ENCODE results near the gene APLN. TPM values are rescaled to one million over a fixed set of nuclear protein-coding genes. Genes with fewer than 3 reads are reported as not detected.

APLN gene
- total RNA-seq, 4 donors from 2014 or later, result 0.13 to 0.38 (median 0.29) TPM

DNA sequence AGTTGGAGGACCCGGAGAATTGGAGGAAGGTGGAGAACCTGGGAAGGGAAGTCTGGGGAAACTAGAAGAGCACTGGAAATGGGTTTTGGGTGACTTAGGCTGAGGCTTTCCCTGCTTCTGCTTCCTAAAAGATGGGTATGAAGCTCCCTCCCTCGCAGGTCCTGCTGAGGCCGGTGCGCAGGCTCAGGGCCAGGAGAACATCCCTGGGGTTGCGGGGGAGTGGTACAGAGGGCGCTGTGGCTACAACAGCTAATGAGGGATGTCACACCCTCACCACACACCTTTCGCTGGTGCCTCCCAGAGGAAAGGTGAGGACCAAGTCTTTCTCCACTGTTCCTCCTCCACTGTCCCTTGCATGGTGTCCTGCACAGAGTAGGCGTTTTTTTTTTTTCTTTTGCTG is 15.8 kb downstream of the APLN start:
- no peaks in the 10 kb centered on the region for H3K36me3 ChIP-seq
- 69% methylated on average over 8 of the region's 8 CpGs for WGBS
- TF ChIP-seq POLR2A (IDR thresholded peaks at IDR 0.05), result no peak
- TF ChIP-seq EP300 (IDR thresholded peaks at IDR 0.05), result no peak
- TF ChIP-seq, protein P1, sequence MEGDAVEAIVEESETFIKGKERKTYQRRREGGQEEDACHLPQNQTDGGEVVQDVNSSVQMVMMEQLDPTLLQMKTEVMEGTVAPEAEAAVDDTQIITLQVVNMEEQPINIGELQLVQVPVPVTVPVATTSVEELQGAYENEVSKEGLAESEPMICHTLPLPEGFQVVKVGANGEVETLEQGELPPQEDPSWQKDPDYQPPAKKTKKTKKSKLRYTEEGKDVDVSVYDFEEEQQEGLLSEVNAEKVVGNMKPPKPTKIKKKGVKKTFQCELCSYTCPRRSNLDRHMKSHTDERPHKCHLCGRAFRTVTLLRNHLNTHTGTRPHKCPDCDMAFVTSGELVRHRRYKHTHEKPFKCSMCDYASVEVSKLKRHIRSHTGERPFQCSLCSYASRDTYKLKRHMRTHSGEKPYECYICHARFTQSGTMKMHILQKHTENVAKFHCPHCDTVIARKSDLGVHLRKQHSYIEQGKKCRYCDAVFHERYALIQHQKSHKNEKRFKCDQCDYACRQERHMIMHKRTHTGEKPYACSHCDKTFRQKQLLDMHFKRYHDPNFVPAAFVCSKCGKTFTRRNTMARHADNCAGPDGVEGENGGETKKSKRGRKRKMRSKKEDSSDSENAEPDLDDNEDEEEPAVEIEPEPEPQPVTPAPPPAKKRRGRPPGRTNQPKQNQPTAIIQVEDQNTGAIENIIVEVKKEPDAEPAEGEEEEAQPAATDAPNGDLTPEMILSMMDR (IDR thresholded peaks at IDR 0.05), result no peak
- no peak for TF ChIP-seq POLR2AphosphoS5 (IDR thresholded peaks at IDR 0.05)
- H3K9me3 ChIP-seq, result no peaks in the 10 kb centered on the region
- H3K4me3 ChIP-seq, result no peak overlapping the region
- H3K27ac ChIP-seq, result no peak overlapping the region
- DNase-seq (ENCODE audit: low spot score in 2 of 2), result no peak
- no peaks in the 10 kb centered on the region for H3K27me3 ChIP-seq
- no peaks in the 10 kb centered on the region for H3K4me1 ChIP-seq

DNA sequence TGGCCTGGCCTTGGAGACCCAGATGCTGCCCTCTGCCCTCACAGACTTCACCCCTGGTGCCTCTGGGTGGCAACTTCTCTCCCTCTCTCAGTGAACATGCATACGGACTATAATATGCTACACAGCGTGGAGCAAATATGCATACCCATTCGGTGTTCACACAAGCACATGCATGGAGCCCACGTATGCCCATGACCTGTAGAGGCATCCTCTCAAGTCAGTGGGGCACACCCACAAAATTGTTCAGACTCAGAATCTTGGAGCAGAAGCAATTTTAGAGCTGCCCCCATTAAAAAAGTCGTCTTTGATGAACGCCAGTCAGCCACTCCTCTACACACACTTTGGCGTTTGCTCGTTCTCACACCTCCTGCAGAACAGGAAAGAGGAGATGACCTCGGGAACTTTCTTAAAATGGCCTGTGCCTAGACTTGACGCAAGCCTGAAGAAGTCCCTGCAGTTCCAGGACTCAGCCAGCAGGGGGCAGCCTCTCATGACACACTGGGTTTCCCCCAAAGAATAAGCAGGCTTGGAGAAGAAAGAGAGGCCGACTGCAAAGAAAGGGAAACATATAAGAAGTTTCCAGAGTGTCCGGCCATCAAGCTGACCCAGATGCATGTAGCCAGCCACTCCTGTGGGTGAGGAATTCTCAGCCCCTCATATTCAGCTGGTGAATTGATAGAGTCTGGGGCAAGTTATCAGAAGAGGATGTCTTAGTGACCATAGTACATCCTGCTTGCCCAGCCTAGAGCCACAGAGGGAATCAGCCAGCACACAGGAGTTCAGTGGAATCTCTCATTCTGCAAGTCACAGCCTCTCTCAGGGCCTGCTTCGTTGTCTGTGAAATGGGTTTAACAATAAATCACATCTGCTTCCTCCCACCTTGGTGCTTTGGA is 17.3 kb downstream of the APLN start:
- no peaks in the 10 kb centered on the region for H3K36me3 ChIP-seq
- H3K27me3 ChIP-seq, result no peaks in the 10 kb centered on the region
- peak in 1 of 2 donors; percentile 80 for DNase-seq (ENCODE audit: low spot score in 2 of 2)
- H3K4me1 ChIP-seq, result no peaks in the 10 kb centered on the region
- no peak overlapping the region for H3K4me3 ChIP-seq
- 28% methylated on average over 12 of the region's 13 CpGs for WGBS
- no peaks in the 10 kb centered on the region for H3K9me3 ChIP-seq
- TF ChIP-seq, protein P1 (IDR thresholded peaks at IDR 0.05), result peak; percentile 69 to 80
- TF ChIP-seq POLR2AphosphoS5 (IDR thresholded peaks at IDR 0.05), result no peak
- H3K27ac ChIP-seq, result no peak overlapping the region

DNA sequence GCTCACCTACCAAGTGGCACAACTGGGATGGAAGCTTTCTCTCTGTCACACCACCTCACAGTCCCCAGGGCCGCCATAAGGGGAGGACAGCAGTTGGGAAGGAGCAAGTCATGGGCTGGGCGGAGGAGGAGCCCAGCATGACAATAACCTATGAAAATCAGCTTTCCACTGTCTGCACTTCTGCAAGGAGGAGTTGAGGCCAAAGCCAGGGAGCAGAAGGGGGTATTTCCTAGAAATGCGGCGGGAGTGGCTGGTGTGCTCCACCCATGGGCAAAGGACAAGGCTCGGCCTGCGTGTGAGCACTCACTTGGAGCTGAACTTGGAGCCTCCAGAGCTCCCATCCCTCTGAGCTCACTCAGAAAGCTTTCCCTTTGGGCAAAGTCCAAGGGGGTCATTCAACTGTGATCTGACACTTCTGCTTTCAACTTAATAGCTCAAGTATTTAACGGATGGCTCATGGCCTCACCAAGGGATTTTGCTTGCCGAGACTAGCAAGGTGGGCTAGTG is 18.5 kb downstream of the APLN start:
- Histone ChIP-seq H3K4me1 (no peaks in the 10 kb centered on the region), H3K9me3 (no peaks in the 10 kb centered on the region), H3K27ac (no peak overlapping the region), H3K4me3 (no peak overlapping the region), H3K27me3 (no peaks in the 10 kb centered on the region), H3K36me3 (no peaks in the 10 kb centered on the region)
- DNase-seq (ENCODE audit: low spot score in 2 of 2), result no peak
- TF ChIP-seq POLR2AphosphoS5 (IDR thresholded peaks at IDR 0.05), result no peak
- WGBS, result 78% methylated on average over 8 of the region's 8 CpGs

DNA sequence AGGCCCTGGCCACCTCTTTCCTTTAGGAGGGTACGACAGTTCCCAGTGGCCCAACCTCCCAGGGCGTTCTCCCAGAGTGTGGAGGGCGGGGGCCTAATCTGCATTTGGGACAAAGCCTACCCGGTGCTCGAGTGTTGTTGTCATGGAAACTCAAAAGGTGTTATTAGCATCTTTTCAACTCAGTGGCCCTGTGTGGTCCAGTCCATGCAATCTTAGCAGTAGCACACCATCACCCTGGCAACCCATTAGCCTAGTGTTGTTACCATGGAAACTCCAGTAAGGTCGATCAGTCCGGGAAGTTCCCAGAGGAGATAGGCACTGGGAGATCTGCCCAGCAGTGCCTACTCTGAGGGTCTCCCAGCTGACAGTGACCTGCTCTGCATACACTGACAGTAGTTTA is 20.2 kb downstream of the APLN start:
- TF ChIP-seq POLR2AphosphoS5 (IDR thresholded peaks at IDR 0.05), result no peak
- TF ChIP-seq POLR2A (IDR thresholded peaks at IDR 0.05), result no peak
- no peak for TF ChIP-seq EP300 (IDR thresholded peaks at IDR 0.05)
- TF ChIP-seq, protein P1 (IDR thresholded peaks at IDR 0.05), result no peak
- no peaks in the 10 kb centered on the region for H3K4me1 ChIP-seq
- H3K27me3 ChIP-seq, result no peaks in the 10 kb centered on the region
- H3K36me3 ChIP-seq, result no peaks in the 10 kb centered on the region
- H3K4me3 ChIP-seq, result no peak overlapping the region
- no peak overlapping the region for H3K27ac ChIP-seq
- WGBS, result 67% methylated on average over 2 of the region's 7 CpGs
- no peak for DNase-seq (ENCODE audit: low spot score in 2 of 2)
- no peaks in the 10 kb centered on the region for H3K9me3 ChIP-seq

DNA sequence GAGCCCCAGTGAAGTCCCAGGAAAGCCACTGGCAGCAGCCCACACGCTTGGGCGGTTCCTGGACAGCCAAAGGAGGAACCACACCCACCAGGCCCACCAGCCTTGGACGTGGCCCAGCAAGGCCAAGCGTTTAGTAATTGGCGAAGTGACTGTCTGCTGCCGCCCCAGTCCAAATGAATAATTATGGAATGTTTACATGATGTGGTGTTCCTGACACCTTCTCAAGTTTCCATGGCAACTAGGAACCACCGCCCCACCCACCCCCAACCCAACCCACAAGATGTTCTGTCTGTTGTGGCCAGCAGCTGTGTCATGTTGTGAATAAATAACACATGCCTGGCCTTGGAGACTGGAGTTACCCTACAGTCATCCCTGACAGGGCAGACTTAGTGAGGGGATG is 22.3 kb downstream of the APLN start:
- Histone ChIP-seq H3K27ac (no peak overlapping the region), H3K4me3 (no peak overlapping the region), H3K27me3 (no peaks in the 10 kb centered on the region), H3K9me3 (no peaks in the 10 kb centered on the region), H3K36me3 (no peaks in the 10 kb centered on the region), H3K4me1 (no peaks in the 10 kb centered on the region)
- no peak for DNase-seq (ENCODE audit: low spot score in 2 of 2)
- 62% methylated on average over 7 of the region's 7 CpGs for WGBS
- TF ChIP-seq POLR2AphosphoS5 (IDR thresholded peaks at IDR 0.05), result no peak

DNA sequence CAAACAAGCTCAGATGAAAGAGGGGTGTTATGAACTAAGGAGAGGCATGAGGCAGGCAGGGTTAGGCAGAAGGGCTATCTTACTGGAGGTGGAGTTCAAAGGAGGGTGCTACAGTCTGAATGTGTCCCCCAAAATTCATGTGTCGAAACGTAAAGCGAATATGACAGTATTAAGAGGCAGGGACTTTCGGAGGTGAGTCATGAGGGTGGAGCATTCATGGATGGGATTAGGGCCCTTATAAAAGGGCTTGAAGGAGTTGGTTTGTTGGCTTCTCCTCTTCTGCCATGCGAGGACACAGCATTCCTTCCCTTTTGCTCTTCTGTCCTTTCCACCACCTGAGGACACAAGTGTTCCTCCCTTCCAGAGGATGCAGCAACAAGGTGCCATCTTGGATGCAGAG is 22.9 kb downstream of the APLN start:
- H3K9me3 ChIP-seq, result no peaks in the 10 kb centered on the region
- H3K36me3 ChIP-seq, result no peaks in the 10 kb centered on the region
- DNase-seq (ENCODE audit: low spot score in 2 of 2), result no peak
- no peaks in the 10 kb centered on the region for H3K27me3 ChIP-seq
- no peaks in the 10 kb centered on the region for H3K4me1 ChIP-seq
- no peak overlapping the region for H3K27ac ChIP-seq
- no peak for TF ChIP-seq POLR2A (IDR thresholded peaks at IDR 0.05)
- TF ChIP-seq, protein P1 (IDR thresholded peaks at IDR 0.05), result no peak
- no peak for TF ChIP-seq EP300 (IDR thresholded peaks at IDR 0.05)
- no peak for TF ChIP-seq POLR2AphosphoS5 (IDR thresholded peaks at IDR 0.05)
- H3K4me3 ChIP-seq, result no peak overlapping the region
- WGBS, result 73% methylated on average over 5 of the region's 5 CpGs
